HEK293 (cell line): ENCODE data around the gene SMIM17.

Experiments
- HOXA7 ChIP-seq: sonication (generic); formaldehyde crosslinking; IDR thresholded peaks from 2 replicates; pipeline ENCODE4 v1.8.1; 2022; ENCODE audit warnings: missing genetic modification reagents, borderline replicate concordance
- KLF10 ChIP-seq: fragments of 450-650 bp; IDR thresholded peaks from 2 replicates; pipeline ENCODE4 v1.5.1; 2018; ENCODE audit warnings: missing biosample characterization, mild to moderate bottlenecking, missing genetic modification characterization
- YY1 ChIP-seq: fragments of 450-650 bp; formaldehyde crosslinking; IDR thresholded peaks from 2 replicates; pipeline ENCODE4 v1.5.1; 2018; ENCODE audit warnings: missing biosample characterization, missing genetic modification characterization
- ZFP41 ChIP-seq: fragments of 450-650 bp; formaldehyde crosslinking; IDR thresholded peaks from 2 replicates; pipeline ENCODE4 v1.5.1; 2016; ENCODE audit warnings: missing biosample characterization, missing genetic modification characterization, borderline replicate concordance
- ZNF2 ChIP-seq: fragments of 450-650 bp; formaldehyde crosslinking; IDR thresholded peaks from 2 replicates; pipeline ENCODE4 v1.5.1; 2016; ENCODE audit warnings: missing biosample characterization, missing genetic modification characterization
- ZNF248 ChIP-seq: fragments of 450-650 bp; formaldehyde crosslinking; IDR thresholded peaks from 2 replicates; pipeline ENCODE4 v1.5.1; 2017; ENCODE audit warnings: missing biosample characterization, missing genetic modification characterization
- ZNF623 ChIP-seq: fragments of 450-650 bp; formaldehyde crosslinking; IDR thresholded peaks from 2 replicates; pipeline ENCODE4 v1.5.1; 2016; ENCODE audit warnings: missing biosample characterization, missing genetic modification characterization
- ZNF830 ChIP-seq: fragments of 450-650 bp; IDR thresholded peaks from 2 replicates; pipeline ENCODE4 v1.5.0; 2018; ENCODE audit warnings: missing biosample characterization, missing genetic modification characterization, low read depth, mild to moderate bottlenecking, moderate library complexity
- TF ChIP-seq, protein P1 (sequence below): fragments of 450-650 bp; formaldehyde crosslinking; IDR thresholded peaks from 2 replicates; pipeline ENCODE4 v1.5.1; 2016; ENCODE audit warnings: missing biosample characterization, missing genetic modification characterization
- TF ChIP-seq, protein P2 (sequence below): fragments of 450-650 bp; formaldehyde crosslinking; IDR thresholded peaks from 2 replicates; pipeline ENCODE4 v1.5.1; 2016; ENCODE audit warnings: missing biosample characterization, missing genetic modification characterization
- TF ChIP-seq, protein P3 (sequence below): sonication (generic); formaldehyde crosslinking; IDR thresholded peaks from 2 replicates; pipeline ENCODE4 v1.8.1; 2022; ENCODE audit warnings: mild to moderate bottlenecking, moderate library complexity, missing genetic modification reagents
- TF ChIP-seq, protein P4 (sequence below): fragments of 450-650 bp; formaldehyde crosslinking; IDR thresholded peaks from 2 replicates; pipeline ENCODE4 v1.5.1; 2016; ENCODE audit warnings: missing biosample characterization, missing genetic modification characterization
- TF ChIP-seq, protein P5 (sequence below): fragments of 450-650 bp; formaldehyde crosslinking; IDR thresholded peaks from 2 replicates; pipeline ENCODE4 v1.5.1; 2017; ENCODE audit warnings: missing biosample characterization, mild to moderate bottlenecking, missing genetic modification characterization, moderate library complexity
- TF ChIP-seq, protein P6 (sequence below): fragments of 450-650 bp; formaldehyde crosslinking; conservative IDR thresholded peaks from 2 replicates; pipeline ENCODE4 v1.5.1; 2016; ENCODE audit warnings: low read depth, missing biosample characterization, missing genetic modification characterization

DNA sequence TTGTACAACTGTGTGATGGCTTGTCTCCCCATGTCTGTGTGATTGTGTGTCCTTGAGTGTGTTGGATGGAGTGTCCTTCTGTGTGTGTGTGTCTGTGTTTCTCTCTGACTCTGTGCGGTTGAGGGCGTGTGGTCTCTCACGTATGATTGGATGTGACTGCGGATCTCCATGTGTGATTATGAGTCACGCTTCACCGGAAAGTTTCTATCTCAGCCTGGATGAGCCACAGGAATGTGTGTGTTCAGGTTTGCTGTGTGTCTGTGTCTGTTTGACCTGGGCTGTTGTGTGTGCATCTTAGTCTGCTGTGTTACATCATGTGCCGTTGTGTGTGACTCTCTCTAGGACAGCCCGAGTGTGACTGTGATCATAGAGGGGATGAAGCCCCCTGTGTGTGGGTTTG lies 44.1 kb downstream of the SMIM17 start:
- TF ChIP-seq ZNF830, result no peak
- TF ChIP-seq, protein P1, sequence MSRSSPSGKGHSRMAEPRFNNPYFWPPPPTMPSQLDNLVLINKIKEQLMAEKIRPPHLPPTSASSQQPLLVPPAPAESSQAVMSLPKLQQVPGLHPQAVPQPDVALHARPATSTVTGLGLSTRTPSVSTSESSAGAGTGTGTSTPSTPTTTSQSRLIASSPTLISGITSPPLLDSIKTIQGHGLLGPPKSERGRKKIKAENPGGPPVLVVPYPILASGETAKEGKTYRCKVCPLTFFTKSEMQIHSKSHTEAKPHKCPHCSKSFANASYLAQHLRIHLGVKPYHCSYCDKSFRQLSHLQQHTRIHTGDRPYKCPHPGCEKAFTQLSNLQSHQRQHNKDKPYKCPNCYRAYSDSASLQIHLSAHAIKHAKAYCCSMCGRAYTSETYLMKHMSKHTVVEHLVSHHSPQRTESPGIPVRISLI (tag by site-specific recombination), result no peak
- TF ChIP-seq, protein P2, sequence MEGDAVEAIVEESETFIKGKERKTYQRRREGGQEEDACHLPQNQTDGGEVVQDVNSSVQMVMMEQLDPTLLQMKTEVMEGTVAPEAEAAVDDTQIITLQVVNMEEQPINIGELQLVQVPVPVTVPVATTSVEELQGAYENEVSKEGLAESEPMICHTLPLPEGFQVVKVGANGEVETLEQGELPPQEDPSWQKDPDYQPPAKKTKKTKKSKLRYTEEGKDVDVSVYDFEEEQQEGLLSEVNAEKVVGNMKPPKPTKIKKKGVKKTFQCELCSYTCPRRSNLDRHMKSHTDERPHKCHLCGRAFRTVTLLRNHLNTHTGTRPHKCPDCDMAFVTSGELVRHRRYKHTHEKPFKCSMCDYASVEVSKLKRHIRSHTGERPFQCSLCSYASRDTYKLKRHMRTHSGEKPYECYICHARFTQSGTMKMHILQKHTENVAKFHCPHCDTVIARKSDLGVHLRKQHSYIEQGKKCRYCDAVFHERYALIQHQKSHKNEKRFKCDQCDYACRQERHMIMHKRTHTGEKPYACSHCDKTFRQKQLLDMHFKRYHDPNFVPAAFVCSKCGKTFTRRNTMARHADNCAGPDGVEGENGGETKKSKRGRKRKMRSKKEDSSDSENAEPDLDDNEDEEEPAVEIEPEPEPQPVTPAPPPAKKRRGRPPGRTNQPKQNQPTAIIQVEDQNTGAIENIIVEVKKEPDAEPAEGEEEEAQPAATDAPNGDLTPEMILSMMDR (tag by site-specific recombination), result no peak
- TF ChIP-seq ZNF2 (tag by site-specific recombination), result no peak
- TF ChIP-seq ZFP41 (tag by site-specific recombination), result no peak
- TF ChIP-seq, protein P3, sequence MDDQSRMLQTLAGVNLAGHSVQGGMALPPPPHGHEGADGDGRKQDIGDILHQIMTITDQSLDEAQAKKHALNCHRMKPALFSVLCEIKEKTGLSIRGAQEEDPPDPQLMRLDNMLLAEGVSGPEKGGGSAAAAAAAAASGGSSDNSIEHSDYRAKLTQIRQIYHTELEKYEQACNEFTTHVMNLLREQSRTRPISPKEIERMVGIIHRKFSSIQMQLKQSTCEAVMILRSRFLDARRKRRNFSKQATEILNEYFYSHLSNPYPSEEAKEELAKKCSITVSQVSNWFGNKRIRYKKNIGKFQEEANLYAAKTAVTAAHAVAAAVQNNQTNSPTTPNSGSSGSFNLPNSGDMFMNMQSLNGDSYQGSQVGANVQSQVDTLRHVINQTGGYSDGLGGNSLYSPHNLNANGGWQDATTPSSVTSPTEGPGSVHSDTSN (CRISPR knock-in tag), result no peak
- TF ChIP-seq, protein P4, sequence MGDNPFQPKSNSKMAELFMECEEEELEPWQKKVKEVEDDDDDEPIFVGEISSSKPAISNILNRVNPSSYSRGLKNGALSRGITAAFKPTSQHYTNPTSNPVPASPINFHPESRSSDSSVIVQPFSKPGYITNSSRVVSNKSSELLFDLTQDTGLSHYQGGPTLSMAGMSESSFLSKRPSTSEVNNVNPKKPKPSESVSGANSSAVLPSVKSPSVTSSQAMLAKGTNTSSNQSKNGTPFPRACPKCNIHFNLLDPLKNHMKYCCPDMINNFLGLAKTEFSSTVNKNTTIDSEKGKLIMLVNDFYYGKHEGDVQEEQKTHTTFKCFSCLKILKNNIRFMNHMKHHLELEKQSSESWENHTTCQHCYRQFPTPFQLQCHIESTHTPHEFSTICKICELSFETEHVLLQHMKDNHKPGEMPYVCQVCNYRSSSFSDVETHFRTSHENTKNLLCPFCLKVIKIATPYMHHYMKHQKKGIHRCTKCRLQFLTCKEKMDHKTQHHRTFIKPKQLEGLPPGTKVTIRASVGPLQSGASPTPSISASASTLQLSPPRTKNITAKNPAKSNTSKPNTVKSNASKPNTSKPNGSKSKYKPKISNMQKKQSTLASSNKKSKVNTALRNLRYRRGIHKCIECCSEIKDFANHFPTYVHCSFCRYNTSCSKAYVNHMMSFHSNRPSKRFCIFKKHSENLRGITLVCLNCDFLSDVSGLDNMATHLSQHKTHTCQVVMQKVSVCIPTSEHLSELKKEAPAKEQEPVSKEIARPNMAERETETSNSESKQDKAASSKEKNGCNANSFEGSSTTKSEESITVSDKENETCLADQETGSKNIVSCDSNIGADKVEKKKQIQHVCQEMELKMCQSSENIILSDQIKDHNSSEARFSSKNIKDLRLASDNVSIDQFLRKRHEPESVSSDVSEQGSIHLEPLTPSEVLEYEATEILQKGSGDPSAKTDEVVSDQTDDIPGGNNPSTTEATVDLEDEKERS, result no peak
- no peak for TF ChIP-seq ZNF248
- TF ChIP-seq ZNF623 (tag by site-specific recombination), result no peak
- TF ChIP-seq KLF10 (tag by site-specific recombination), result no peak
- TF ChIP-seq, protein P5, sequence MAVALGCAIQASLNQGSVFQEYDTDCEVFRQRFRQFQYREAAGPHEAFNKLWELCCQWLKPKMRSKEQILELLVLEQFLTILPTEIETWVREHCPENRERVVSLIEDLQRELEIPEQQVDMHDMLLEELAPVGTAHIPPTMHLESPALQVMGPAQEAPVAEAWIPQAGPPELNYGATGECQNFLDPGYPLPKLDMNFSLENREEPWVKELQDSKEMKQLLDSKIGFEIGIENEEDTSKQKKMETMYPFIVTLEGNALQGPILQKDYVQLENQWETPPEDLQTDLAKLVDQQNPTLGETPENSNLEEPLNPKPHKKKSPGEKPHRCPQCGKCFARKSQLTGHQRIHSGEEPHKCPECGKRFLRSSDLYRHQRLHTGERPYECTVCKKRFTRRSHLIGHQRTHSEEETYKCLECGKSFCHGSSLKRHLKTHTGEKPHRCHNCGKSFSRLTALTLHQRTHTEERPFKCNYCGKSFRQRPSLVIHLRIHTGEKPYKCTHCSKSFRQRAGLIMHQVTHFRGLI, result no peak
- TF ChIP-seq HOXA7 (CRISPR knock-in tag), result no peak
- TF ChIP-seq YY1 (tag by site-specific recombination), result no peak
- TF ChIP-seq, protein P6, sequence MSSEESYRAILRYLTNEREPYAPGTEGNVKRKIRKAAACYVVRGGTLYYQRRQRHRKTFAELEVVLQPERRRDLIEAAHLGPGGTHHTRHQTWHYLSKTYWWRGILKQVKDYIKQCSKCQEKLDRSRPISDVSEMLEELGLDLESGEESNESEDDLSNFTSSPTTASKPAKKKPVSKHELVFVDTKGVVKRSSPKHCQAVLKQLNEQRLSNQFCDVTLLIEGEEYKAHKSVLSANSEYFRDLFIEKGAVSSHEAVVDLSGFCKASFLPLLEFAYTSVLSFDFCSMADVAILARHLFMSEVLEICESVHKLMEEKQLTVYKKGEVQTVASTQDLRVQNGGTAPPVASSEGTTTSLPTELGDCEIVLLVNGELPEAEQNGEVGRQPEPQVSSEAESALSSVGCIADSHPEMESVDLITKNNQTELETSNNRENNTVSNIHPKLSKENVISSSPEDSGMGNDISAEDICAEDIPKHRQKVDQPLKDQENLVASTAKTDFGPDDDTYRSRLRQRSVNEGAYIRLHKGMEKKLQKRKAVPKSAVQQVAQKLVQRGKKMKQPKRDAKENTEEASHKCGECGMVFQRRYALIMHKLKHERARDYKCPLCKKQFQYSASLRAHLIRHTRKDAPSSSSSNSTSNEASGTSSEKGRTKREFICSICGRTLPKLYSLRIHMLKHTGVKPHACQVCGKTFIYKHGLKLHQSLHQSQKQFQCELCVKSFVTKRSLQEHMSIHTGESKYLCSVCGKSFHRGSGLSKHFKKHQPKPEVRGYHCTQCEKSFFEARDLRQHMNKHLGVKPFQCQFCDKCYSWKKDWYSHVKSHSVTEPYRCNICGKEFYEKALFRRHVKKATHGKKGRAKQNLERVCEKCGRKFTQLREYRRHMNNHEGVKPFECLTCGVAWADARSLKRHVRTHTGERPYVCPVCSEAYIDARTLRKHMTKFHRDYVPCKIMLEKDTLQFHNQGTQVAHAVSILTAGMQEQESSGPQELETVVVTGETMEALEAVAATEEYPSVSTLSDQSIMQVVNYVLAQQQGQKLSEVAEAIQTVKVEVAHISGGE (tag by site-specific recombination), result no peak
